ENCODE measurements around the gene KLHDC8A. TPM values are rescaled to one million over a fixed set of nuclear protein-coding genes. Genes with fewer than 3 reads are reported as not detected.
A peak's percentile ranks its signal among the peaks of the same experiment; 100 is the strongest.

KLHDC8A gene
- total and polyA plus RNA-seq, 2 of the 13 experiments (the other 11 are each of a cell fraction or from before 2014, with no cell fraction given): not detected

DNA sequence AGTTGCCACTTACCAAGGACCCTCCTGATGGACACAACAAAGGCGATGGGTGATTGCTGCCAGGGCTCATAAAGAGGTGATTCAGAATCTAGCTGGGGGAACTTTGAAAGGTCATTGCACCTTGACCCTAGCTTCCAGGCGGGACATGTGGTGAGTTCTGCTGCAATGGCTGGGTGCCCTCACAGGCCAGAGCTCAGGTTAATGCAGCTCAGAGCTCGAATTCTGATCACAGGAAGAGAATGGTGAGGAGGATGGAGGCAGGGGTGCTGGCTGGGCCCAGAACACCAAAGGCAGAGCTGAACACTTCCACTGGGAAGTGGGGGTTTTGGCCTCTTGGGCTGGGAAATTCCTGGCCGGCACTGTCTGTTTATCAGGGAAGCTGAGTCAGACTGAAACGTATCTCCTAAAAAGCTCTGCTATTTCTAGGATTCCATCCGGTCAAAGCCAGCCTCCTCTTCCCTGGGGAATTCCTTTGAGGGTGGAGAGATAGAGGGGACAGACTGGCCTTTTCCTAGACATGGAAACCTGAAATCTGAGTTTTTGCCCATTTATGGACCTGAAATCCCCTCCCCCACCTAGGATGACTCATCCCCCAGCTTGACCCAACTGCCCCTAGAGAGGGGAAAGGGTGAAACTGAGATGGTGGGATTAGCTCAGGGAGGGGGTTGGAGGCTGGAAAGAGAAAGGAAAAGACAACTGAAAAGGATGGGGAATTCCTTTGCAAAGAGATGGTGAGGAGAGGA is 62.4 kb downstream of the KLHDC8A start (continued):
- TF ChIP-seq ZBTB3 (CRISPR knock-in tag; IDR thresholded peaks at IDR 0.05; ENCODE audit: borderline replicate concordance, low read depth) (no peak), MATR3 (CRISPR knock-in tag; IDR thresholded peaks at IDR 0.05) (no peak), AKAP8 (CRISPR knock-in tag; IDR thresholded peaks at IDR 0.05) (no peak), ZNF431 (CRISPR knock-in tag; IDR thresholded peaks at IDR 0.05; ENCODE audit: borderline replicate concordance, low read depth) (no peak), ZBTB20 (CRISPR knock-in tag; IDR thresholded peaks at IDR 0.05; ENCODE audit: borderline replicate concordance, low read depth) (peak; percentile 32; the same call in 1 of the 2 replicates), POLR2AphosphoS5 (IDR thresholded peaks at IDR 0.05; ENCODE audit: low read depth, low read length) (no peak), SUZ12 (IDR thresholded peaks at IDR 0.05; ENCODE audit: low read depth, low read length) (no peak), MBNL3 (CRISPR knock-in tag; conservative IDR thresholded peaks at IDR 0.05) (no peak), TCF12 (IDR thresholded peaks at IDR 0.05) (no peak), TCF12 (CRISPR knock-in tag; IDR thresholded peaks at IDR 0.05) (no peak), SAP130 (CRISPR knock-in tag; IDR thresholded peaks at IDR 0.05; ENCODE audit: low read depth) (peak; percentile 56), ZNF766 (CRISPR knock-in tag; IDR thresholded peaks at IDR 0.05; ENCODE audit: borderline replicate concordance) (no peak), FOXJ3 (CRISPR knock-in tag; IDR thresholded peaks at IDR 0.05; ENCODE audit: borderline replicate concordance) (no peak), NRL (CRISPR knock-in tag; IDR thresholded peaks at IDR 0.05; ENCODE audit: borderline replicate concordance) (no peak), CBFB (CRISPR knock-in tag; IDR thresholded peaks at IDR 0.05) (peak; percentile 13; the same call in 1 of the 2 replicates)
- TF ChIP-seq, protein P1, sequence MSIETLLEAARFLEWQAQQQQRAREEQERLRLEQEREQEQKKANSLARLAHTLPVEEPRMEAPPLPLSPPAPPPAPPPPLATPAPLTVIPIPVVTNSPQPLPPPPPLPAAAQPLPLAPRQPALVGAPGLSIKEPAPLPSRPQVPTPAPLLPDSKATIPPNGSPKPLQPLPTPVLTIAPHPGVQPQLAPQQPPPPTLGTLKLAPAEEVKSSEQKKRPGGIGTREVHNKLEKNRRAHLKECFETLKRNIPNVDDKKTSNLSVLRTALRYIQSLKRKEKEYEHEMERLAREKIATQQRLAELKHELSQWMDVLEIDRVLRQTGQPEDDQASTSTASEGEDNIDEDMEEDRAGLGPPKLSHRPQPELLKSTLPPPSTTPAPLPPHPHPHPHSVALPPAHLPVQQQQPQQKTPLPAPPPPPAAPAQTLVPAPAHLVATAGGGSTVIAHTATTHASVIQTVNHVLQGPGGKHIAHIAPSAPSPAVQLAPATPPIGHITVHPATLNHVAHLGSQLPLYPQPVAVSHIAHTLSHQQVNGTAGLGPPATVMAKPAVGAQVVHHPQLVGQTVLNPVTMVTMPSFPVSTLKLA (IDR thresholded peaks at IDR 0.05): no peak
- TF ChIP-seq, protein P2, sequence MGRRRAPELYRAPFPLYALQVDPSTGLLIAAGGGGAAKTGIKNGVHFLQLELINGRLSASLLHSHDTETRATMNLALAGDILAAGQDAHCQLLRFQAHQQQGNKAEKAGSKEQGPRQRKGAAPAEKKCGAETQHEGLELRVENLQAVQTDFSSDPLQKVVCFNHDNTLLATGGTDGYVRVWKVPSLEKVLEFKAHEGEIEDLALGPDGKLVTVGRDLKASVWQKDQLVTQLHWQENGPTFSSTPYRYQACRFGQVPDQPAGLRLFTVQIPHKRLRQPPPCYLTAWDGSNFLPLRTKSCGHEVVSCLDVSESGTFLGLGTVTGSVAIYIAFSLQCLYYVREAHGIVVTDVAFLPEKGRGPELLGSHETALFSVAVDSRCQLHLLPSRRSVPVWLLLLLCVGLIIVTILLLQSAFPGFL (CRISPR knock-in tag; IDR thresholded peaks at IDR 0.05): no peak
- TF ChIP-seq, protein P3, sequence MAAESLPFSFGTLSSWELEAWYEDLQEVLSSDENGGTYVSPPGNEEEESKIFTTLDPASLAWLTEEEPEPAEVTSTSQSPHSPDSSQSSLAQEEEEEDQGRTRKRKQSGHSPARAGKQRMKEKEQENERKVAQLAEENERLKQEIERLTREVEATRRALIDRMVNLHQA (CRISPR knock-in tag; IDR thresholded peaks at IDR 0.05): no peak
- TF ChIP-seq, protein P4, sequence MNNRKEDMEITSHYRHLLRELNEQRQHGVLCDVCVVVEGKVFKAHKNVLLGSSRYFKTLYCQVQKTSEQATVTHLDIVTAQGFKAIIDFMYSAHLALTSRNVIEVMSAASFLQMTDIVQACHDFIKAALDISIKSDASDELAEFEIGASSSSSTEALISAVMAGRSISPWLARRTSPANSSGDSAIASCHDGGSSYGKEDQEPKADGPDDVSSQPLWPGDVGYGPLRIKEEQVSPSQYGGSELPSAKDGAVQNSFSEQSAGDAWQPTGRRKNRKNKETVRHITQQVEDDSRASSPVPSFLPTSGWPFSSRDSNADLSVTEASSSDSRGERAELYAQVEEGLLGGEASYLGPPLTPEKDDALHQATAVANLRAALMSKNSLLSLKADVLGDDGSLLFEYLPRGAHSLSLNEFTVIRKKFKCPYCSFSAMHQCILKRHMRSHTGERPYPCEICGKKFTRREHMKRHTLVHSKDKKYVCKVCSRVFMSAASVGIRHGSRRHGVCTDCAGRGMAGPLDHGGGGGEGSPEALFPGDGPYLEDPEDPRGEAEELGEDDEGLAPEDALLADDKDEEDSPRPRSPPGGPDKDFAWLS (CRISPR knock-in tag; IDR thresholded peaks at IDR 0.05; ENCODE audit: borderline replicate concordance): 0 out of 2 replicates have a peak, but pooled peaks have one; percentile 43
- TF ChIP-seq, protein P5, sequence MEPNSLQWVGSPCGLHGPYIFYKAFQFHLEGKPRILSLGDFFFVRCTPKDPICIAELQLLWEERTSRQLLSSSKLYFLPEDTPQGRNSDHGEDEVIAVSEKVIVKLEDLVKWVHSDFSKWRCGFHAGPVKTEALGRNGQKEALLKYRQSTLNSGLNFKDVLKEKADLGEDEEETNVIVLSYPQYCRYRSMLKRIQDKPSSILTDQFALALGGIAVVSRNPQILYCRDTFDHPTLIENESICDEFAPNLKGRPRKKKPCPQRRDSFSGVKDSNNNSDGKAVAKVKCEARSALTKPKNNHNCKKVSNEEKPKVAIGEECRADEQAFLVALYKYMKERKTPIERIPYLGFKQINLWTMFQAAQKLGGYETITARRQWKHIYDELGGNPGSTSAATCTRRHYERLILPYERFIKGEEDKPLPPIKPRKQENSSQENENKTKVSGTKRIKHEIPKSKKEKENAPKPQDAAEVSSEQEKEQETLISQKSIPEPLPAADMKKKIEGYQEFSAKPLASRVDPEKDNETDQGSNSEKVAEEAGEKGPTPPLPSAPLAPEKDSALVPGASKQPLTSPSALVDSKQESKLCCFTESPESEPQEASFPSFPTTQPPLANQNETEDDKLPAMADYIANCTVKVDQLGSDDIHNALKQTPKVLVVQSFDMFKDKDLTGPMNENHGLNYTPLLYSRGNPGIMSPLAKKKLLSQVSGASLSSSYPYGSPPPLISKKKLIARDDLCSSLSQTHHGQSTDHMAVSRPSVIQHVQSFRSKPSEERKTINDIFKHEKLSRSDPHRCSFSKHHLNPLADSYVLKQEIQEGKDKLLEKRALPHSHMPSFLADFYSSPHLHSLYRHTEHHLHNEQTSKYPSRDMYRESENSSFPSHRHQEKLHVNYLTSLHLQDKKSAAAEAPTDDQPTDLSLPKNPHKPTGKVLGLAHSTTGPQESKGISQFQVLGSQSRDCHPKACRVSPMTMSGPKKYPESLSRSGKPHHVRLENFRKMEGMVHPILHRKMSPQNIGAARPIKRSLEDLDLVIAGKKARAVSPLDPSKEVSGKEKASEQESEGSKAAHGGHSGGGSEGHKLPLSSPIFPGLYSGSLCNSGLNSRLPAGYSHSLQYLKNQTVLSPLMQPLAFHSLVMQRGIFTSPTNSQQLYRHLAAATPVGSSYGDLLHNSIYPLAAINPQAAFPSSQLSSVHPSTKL (CRISPR knock-in tag; IDR thresholded peaks at IDR 0.05): peak; percentile 54

Data from HepG2 (cell line).